IMR-90 (cell line): Measurements from ENCODE around the gene STAT1. TPM values are rescaled to one million over a fixed set of nuclear protein-coding genes. Genes with fewer than 3 reads are reported as not detected.

Experiments
- FOS ChIP-seq: fragments of 150-350 bp; IDR thresholded peaks from 2 replicates; pipeline ENCODE4 v1.6.1; 2016; ENCODE audit warnings: low read depth, low read length
- MXI1 ChIP-seq: IDR thresholded peaks from 2 replicates; pipeline ENCODE4 v1.6.1; 2012; ENCODE audit warnings: low read depth, mild to moderate bottlenecking, low read length, moderate library complexity, borderline replicate concordance
- polyA plus RNA-seq, 3 experiments: library from polyadenylated mRNA; depleted of rRNA; stranded (reverse); fragments of >200 nt; gene quantifications; 2 replicates each; pipeline ENCODE4 v1.2.3, GENCODE V29; 2012; ENCODE audit warnings: low replicate concordance in 1 of 3
- total RNA-seq: library from RNA; depleted of rRNA; stranded (reverse); fragments of >200 nt; gene quantifications from 2 replicates; pipeline ENCODE4 v1.2.3, GENCODE V29; 2012
- TF ChIP-seq, protein P1 (sequence below): fragments of 150-350 bp; IDR thresholded peaks from 2 replicates; pipeline ENCODE4 v1.6.1; 2017; ENCODE audit warnings: mild to moderate bottlenecking, antibody characterized with exemption, low read length, low read depth

STAT1 gene
- total and polyA plus RNA-seq, 2 of the 4 experiments (the other 2 are of a cell fraction) = 43.2 to 67.9 TPM

- TF ChIP-seq, protein P1, sequence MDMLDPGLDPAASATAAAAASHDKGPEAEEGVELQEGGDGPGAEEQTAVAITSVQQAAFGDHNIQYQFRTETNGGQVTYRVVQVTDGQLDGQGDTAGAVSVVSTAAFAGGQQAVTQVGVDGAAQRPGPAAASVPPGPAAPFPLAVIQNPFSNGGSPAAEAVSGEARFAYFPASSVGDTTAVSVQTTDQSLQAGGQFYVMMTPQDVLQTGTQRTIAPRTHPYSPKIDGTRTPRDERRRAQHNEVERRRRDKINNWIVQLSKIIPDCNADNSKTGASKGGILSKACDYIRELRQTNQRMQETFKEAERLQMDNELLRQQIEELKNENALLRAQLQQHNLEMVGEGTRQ = no peak
- TF ChIP-seq FOS = no peak
- no peak for TF ChIP-seq MXI1
These were observed 2.8 kb downstream of the STAT1 start (continued) for GRCh38 chr2:191010887-191011885.
